Endothelial cell of hepatic sinusoid (primary cell): ENCODE results near the gene SLC30A1.
"Not testable (repeated sequence)": the region's sequence is repeated elsewhere in the genome, so short reads cannot be mapped to it uniquely, and the experiment has no call there.

Experiments used
- in situ Hi-C: cut with HindIII; loops from 2 replicates; pipeline ENCODE4 v1.10.0; 2017; ENCODE audit warnings: low sequenced_read_pairs

Gene SLC30A1

DNA sequence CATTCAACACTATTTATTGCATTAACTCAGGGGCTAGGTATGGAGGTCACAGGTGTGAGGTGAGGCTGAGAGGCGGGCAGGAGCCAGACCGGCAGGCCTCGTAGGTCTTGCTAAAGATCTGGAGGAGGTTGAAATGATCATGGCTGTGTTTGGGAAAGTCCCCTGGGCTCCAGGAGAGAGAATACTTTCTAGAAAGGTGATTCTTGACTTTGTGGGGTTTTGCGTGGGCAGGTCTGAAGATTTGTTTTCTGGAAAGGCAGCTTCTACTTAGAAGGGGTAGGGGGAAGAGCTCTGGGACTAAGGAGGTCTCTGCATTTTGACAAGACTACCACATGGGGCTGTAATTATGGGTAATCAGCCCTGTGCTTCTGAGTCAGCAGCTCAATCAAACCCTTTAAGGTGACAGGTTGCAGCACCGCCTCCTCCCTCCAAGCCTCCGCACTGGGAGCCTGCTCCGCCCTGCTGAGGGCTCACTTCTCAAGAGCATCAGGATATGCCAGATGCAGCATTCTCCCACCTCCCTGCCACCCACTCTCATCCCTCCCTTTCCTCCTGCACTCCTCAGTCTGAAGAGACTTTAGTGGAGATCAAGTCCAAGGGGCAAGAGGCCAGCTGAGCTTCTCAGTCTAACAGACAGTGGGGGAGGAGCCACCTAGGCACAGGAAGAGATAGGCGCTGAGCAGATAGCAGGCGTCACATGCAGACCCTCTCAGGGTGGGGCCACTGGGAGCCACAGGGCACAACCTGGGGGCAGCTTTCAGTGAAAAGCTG, 30.5 kb downstream of the SLC30A1 start:
- in situ Hi-C loops: no loop called here

DNA sequence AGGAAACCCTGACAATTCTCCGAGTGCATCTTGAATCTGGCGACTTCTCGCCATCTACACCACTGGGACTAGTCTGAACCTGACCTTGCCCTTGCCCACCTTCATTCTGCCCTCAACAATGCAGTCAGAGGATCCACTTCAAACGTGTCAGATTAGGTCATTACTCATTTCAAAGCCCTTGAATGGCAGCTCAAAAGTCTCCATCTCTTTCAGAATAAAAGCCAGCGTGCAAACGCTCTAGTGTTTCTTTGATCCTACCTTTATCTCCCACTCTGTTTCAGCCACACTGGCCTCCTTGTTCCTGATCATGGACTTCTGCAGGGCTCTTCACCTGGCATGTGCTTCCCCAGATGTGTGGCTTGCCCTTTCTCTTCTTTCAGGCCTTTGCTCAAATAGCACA, 31.3 kb downstream of the SLC30A1 start:
- in situ Hi-C loops: no loop called here

DNA sequence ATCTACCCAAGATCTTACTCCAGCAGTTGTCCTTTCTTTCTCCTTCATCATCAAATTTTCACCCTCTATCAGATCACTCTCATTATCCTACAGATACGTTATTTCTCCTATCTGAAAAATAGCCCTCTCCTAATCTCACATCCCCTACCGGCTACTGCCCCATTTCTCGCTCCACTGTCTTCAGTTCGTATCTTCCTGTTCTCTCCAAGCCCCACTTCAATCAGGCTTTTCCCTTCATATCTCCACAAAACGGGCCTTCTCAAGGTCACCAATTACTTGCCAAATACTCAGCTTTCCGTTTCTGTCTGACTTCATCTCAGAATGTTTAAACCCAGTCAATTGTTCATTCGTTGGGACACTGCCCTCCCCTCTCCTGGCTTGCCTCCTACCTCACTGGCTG, 32.4 kb downstream of the SLC30A1 start:
- in situ Hi-C loops: no loop called here

DNA sequence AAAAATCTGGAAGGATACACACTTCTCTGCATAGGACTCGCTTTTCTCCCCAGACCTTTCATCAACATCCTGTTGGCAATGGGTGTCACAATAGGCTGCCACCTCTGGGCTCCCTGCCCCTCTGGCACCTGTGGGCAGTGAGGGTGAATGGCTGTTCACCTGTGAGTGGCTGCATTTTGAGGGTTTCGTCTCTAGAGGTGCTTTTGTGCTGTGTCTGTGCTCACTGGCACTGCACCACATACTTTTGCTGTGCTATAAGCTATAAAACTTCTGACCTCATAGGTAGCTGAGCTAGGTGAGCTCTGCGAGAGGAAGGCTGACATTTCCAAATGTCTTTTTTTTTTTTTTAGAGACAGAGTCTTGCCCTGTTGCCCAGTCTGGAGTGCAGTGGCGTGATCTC, 35.9 kb downstream of the SLC30A1 start:
- in situ Hi-C loops: no loop called here

DNA sequence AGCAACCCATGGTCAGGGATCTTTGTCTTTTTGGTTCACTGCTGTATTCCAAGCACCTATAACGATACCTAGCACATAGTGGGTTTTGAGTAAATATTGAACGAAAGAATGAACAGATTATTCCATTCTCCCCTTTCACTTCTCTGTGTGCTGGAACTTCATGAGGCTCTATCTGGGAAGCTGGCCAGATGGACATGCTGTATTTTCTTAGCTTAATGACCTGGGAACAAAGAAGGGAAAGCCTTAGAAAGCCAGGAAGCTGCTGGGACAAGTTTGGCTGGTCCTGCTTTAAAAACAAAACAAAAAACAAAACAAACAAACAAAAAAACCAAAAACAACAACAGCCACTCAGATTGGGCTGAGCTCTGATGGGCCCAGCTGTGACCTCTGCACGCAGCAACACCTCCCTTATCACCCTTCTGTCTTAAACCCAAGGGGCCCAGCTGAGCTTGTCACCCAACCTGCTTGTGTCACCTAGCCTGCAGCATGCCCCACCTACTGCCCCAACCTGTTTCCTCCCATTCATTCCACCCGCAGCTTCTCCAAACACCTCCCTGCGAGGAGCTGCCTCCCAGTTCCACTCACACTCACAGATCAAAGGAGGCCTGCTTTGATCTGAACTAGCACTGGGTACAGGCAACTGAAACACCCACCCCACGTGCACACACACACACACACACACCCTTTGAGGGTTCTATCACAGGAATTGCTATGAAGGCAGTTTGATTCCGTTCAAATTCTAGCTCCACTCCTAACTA, 37.1 kb downstream of the SLC30A1 start:
- in situ Hi-C loops: no loop called here

DNA sequence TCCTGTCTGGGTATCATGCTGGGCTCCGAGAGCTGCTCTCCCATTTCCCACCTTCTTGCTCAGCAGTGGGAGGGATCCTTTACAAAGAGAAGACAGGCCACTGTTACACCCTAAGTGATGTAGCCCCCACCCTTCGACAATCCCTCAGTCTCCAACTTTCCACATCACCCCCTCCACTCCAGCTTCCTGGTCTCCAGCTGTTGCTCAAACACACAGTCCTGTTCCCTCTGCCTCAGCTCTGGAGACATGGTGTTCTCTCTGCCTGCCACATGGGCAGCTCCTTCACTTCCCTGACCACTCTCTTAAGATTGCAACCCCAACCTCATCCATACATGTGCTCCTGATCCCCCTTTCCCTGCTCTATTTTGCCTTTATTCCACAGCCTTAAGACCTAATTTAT, 37.7 kb downstream of the SLC30A1 start:
- in situ Hi-C loops: no loop called here

DNA sequence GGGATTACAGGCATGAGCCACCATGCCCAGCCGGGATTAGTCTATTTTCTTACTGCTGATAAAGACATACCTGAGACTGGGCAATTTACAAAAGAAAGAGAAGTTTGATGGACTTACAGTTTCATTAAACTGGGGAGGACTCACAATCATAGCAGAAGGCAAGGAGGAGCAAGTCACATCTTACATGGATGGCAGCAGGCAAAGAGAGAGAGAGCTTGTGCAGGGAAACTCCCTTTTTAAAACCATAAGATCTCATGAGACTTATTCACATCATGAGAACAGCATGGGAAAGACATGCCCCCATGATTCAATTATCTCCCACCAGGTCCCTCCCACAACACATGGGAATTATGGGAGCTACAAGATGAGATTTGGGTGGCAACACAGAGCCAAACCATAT, 38.1 kb downstream of the SLC30A1 start:
- in situ Hi-C loops: not testable (repeated sequence)

DNA sequence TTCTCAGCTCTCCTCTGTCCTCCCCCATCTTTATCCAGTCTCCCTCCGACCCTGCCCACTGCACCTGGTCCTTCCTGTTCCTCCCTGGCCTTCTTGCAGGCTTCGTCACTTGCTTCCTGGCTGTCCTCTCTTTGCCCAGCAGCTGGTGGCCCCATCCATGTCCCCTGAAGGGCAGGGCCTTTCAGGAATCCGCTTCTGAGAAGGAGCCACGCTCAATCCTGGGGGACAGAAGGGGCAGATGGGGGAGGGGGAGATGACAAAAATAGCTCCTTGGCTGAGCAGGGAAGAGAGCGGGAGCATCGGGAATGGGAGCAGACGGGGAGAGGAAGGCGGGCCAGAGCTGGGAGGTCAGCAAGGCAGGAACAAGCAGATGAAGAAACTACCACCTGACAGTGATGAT, 40.7 kb downstream of the SLC30A1 start:
- in situ Hi-C loops: no loop called here

DNA sequence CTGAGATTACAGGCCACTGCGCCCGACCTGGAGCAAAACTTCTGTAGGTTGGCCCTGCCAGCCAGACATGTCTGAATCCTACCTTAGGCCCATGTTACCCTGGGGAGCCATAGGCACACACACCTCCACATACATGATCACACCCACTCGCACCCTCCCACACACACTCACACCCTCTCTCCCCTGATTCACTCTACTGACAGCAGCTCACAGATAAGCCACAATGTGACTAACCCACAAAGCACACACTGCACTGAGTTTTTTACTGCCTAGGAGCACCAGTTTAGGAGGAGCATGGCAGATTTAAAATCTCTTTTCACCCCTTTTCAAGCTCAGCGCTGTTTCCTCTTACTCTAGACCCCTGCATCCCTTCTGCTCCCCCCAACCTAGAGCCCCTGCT, 41.7 kb downstream of the SLC30A1 start:
- in situ Hi-C loops: no loop called here

DNA sequence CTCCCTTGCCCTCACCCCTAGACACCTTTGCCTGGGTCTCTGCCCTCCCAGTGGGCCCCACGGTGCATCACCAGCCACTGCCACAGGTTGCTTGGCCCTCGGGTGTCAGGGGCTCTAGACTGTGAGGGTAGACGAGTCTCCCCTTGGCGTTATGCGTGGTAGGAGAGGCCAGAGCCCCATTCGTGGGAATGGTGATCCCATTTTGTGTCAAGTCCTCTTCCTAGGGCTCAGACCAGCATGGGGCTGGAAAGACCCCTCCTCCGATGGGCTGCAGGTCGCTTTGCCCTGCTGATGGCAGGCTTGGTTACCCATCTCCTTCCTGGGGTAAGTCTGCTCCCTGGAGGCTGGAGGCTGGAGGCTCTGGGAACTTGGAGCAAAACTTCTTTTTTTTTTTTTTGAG, 42.4 kb downstream of the SLC30A1 start:
- in situ Hi-C loops: no loop called here

DNA sequence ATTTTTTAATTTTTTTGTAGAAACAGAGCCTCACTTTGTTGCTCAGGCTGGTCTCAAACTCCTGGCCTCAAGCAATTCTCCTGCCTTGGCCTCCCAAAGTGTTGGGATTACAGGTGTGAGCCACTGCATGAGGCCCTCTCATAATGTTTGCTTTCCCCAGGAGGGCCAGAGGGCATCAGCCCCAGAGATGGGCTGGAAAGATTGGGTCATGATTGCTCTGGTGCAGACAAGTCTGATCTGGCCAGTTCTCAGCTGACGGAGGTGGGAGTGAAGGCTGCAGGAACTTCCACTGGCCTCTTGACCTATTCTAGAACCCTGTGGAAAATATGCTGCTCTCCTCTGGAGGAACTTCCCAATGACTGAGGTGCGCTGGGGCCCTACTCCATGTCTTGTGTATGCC, 43.6 kb downstream of the SLC30A1 start:
- in situ Hi-C loops: no loop called here

DNA sequence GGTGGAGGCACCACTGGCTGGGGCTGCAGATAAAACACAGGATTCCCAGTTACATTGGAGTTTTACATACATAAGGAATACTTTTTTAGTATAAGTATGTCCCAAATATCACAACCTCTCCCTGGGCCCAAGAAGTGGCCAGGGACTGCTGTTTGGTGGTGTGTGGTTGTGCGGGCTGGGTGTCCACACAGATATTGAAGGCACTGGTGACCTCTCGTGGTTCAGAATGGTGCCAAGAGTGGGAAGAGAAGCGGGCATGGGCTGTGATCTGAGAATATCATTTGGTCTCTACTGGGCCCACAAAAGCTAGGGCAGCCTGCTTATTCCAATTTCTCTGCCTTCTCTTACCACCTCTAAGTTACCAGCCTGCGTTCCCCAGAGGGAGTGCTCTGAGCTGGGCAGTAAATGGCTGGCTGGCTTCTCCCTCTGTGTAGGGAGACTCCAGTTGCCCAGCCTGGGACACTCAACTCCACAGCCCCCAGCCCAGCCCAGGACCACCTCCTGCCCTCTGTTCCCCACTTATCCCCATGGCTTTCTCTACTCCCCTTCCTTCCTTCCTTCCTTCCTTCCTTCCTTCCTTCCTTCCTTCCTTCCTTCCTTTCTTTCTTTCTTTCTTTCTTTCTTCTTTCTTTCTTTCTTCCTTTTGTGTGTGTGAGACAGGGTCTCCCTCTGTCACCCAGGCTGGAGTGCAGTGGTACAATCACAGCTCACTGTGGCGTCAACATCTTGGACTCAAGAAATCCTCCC, 44.2 kb downstream of the SLC30A1 start:
- in situ Hi-C loops: no loop called here

DNA sequence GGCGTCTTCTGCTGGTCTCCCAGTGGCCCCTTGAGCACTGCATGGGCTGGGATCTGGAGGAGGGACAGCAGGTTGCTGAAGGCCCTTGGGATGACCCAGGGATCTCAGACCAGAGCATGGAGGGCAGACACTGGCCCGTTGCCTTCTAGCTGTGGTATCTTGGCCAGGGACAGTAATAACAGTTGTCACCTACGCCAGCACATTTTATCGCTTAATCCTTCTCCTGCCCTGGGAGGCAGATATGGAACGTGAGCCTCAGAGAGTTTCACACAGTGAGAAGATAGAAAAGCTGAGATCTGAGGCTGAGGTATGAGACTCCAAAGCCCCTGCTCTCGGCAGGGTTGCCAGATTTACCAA, 46.9 kb downstream of the SLC30A1 start:
- in situ Hi-C loops: no loop called here

DNA sequence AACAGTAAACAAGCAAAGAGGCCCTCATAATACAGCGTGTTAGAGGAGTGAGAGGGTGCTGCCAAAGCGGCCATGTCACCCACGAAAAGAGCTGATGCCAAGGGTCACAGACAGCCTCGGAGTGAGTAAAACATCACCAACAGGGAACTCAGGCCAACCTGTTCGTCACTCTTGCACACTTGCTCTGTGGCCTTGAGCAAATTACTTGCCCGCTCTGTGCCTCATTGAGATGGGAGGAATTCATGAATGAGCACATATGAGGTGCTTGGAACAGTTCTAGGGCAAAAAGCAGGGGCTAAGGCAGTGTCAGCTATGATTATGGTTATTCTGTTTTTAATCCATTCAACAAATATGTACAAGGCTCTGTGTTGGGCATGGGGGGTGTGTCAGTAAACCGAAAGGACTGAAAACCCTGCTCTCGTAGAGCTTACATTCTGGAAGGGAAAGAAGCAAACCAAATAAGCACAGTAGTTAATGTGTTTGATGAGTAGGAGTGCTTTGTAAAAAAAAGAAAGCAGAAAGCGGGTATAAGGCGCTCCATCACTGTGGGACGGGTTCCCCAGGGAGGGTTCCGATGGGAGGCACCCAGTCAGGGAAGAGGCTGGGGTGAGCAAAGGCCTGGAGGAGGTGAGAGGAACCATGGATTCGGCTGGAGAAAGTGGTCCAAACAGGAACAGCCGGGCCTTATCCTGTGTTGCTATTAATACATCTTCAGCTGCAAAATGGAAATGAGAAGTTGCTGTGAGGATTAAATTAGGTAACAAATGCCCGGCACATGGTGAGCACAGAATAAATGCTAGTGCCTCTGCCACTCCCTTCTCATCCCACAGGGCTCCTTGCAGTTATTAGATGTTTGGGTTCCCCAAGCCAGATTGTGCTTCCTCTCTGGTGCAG, 47.5 kb downstream of the SLC30A1 start:
- in situ Hi-C loops: no loop called here

DNA sequence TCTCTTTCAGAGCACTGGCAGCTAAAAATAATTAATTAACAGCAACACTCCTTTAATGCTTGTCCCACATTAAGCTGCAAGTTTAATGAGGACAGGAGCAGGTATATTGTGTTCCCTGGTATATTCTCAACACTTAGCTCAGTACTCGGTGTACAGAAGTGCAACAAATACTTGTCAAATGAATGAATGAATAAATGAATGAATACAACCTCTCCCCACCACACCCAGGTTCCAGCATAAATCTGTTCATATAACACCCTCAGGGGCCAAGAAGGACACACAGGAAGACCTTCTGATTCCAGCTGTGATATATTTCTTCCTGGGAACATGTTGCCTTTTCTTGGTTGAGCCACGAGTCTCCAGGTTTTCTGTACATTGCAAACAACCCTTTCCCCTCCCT, 48.9 kb downstream of the SLC30A1 start:
- in situ Hi-C loops: no loop called here

DNA sequence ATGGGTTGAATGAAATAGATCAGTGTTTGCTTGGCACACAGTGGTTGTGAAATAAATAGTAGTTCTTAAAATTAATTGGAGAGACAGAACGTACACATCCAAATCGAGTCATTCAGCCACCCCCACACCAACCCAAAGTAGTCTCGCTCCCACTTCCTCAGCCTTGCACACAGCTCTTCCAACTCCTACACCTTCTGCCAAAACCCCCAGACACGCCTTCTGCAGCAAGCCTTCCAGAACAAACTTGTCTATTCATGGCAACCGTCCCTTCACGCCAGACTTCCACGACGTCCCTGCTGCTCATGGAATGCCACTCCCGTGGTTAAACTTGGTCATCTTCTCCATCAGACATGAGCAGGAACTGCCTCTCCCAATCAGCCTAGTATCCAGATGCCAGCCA, 49.5 kb downstream of the SLC30A1 start:
- in situ Hi-C loops: no loop called here

DNA sequence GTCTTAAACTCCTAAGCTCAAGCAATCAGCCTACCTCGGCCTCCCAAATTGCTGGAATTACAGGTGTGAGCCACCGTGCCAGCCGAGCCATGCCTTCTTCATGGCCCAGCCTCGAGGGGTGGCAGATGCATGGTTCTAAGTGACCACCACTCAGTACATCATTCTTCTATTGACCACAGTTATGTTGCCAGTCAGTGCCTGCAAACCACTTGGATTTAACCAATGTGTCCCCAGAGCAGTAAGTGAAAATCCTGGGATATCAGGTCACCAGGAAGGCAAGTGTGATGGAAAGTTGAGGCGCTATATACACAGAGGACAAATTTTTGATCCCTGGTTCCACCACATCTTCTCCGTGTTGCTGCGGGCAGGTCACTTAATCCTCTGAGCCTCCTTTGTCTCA, 50.0 kb downstream of the SLC30A1 start:
- in situ Hi-C loops: no loop called here

DNA sequence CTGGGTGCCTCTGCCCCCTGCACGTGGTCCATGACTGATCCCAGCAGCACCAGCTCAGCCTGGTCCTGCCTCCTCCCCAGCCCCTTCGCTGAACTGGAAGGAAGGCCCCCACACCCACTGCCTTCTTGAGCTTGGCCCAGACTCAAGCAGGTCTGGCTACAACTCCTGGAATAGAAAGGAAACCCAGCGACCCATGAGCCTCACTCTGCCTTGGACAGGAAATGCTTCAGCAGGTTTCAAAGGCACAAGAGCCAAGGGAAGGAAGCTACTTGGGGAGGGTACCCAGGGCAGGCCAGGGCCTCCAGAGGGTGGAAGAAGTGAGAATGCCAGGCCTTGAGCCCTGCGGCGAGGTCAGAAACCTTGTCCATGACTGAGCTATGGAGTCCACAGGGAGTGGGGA, 51.1 kb downstream of the SLC30A1 start:
- in situ Hi-C loops: no loop called here

DNA sequence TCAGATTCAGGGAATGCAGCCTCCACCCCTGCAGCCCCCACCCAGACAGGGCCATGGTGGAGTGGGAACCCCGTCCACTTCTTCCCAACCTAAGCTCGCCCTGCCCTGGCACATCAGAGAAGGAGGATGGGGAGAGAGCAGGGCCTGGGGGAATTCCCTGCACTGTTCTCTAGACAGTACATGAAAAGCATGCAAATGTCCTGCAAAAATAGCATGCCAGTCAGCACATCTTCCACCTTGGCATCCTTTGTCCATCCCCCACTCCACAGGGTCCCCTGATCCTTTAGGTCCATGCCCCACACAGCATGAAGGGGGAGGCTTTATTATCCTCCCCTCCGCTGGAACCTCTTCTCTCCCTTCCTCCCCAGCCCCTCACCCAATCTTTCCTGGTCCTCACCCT, 52.0 kb downstream of the SLC30A1 start:
- in situ Hi-C loops: no loop called here

DNA sequence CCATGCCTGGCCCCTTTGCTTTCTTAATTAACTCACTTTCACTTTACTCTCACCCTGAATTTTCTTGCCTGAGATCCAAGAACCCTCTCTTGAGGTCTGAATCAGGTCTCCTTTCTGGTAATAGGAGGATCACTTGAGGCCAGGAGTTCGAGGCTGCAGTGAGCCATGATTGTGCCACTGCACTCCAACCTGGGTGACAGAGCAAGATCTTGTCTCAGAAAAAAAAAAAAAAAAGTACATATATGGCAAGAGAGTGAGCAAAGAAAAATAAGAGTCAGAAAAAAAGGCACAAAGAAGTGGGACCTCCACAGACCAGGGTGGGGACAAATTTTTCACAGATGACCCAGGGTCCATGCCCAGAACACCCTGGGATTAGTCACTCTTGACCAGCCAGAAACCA, 52.9 kb downstream of the SLC30A1 start:
- in situ Hi-C loops: no loop called here

DNA sequence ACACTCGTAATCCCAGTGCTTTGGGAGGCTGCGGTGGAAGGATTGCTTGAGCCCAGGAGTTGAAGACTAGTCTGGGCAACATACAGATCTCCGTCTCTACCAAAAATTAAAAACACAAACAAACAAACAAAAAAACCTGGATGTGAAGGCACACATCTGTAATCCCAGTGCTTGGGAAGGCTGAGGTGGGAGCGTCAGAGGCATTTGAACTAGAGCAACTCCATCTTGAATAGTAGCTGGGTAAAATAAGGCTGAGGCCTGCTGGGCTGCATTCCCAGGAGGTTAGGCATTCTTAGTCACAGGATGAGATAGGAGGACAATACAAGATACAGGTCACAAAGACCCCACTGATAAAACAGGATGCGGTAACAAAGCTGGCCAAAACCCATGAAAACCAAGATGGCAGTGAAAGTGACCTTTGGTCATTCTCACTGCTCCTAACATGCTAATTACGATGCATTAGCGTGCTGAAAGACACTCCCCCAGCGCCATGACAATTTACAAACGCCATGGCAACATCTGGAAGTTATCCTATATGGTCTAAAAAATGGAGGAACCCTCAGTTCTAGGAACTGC, 53.8 kb downstream of the SLC30A1 start:
- in situ Hi-C loops: no loop called here
